Fibroblast of the aortic adventitia (primary cell): ENCODE results near the gene CEP192. TPM values are rescaled to one million over a fixed set of nuclear protein-coding genes. Genes with fewer than 3 reads are reported as not detected.

ENCODE experiments used
- DNase-seq: peaks from one replicate; pipeline ENCODE4 v3.0.0-alpha.2; 2010; ENCODE audit warnings: low read depth
- H3K4me3 ChIP-seq: 2 replicates; pipeline ENCODE4 v1.5.1; 2011; ENCODE audit warnings: low read depth, mild to moderate bottlenecking, control low read depth, low read length, moderate library complexity
- CTCF ChIP-seq: IDR thresholded peaks from 2 replicates; pipeline ENCODE4 v1.5.1; 2011; ENCODE audit warnings: mild to moderate bottlenecking, low read length, control low read depth, inconsistent platforms; ENCODE audit not compliant: insufficient read depth
- total RNA-seq: library from RNA; depleted of rRNA; stranded (reverse); fragments of >200 nt; gene quantifications from 2 replicates; pipeline ENCODE4 v1.2.3, GENCODE V29; 2012; ENCODE audit warnings: low replicate concordance

Gene CEP192
- total RNA-seq, 1 donor: 38.3 TPM

- TF ChIP-seq CTCF: no peak
- DNase-seq: no peak
- H3K4me3 ChIP-seq: no peak overlapping the region
These were observed 32.7 kb upstream of the CEP192 start for GRCh38 chr18:12958478-12958877.

- no peak for DNase-seq
- no peak for TF ChIP-seq CTCF
These were observed 30.8 kb upstream of the CEP192 start for GRCh38 chr18:12960395-12960794.

GRCh38 chr18:12960853-12961397, 30.2 kb upstream of the CEP192 start:
- DNase-seq: no peak
- TF ChIP-seq CTCF: no peak
- no peak overlapping the region for H3K4me3 ChIP-seq

More at GRCh38 chr18:12960395-12960794, 30.8 kb upstream of the CEP192 start:
- no peak overlapping the region for H3K4me3 ChIP-seq

- no peak for TF ChIP-seq CTCF
- DNase-seq: no peak
- H3K4me3 ChIP-seq: no peak overlapping the region
These were observed 28.1 kb upstream of the CEP192 start for GRCh38 chr18:12963069-12963468.

- no peak overlapping the region for H3K4me3 ChIP-seq
- no peak for TF ChIP-seq CTCF
- DNase-seq: no peak
These were observed 23.0 kb upstream of the CEP192 start for GRCh38 chr18:12968115-12968514.

GRCh38 chr18:12968619-12969018, 22.5 kb upstream of the CEP192 start:
- TF ChIP-seq CTCF: no peak
- no peak overlapping the region for H3K4me3 ChIP-seq
- no peak for DNase-seq
